Measurements from ENCODE around the gene WDHD1. TPM values are rescaled to one million over a fixed set of nuclear protein-coding genes. Genes with fewer than 3 reads are reported as not detected.
"Not testable (repeated sequence)": the region's sequence is repeated elsewhere in the genome, so short reads cannot be mapped to it uniquely, and the experiment has no call there.

WDHD1 gene
- total and polyA plus RNA-seq, 2 of the 8 experiments (the other 6 are each of a cell fraction or from before 2014, with no cell fraction given): 17.8 to 87.9 TPM

- H3K18ac ChIP-seq (ENCODE audit: extremely low read depth, low read length); H2BK20ac ChIP-seq (ENCODE audit: low read length); H3K27ac ChIP-seq (ENCODE audit: low read depth, low read length); H3K14ac ChIP-seq (ENCODE audit: insufficient read length); H3K9me3 ChIP-seq (ENCODE audit: insufficient read depth in 2 of 2, low read depth in 1 of 2, low read length in 1 of 2); H3K9ac ChIP-seq (replicated peaks in 1 of 4; ENCODE audit: extremely low read depth in 1 of 4, low read depth in 3 of 4, low read length in 3 of 4); H3K23ac ChIP-seq (ENCODE audit: insufficient read length); FAIRE-seq; H4K91ac ChIP-seq (replicated peaks; ENCODE audit: insufficient read length, low read length); H2AK5ac ChIP-seq (ENCODE audit: low read depth, low read length); H2BK12ac ChIP-seq (ENCODE audit: low read depth, low read length); H4K5ac ChIP-seq (ENCODE audit: insufficient read length, low read depth, low read length); H2BK120ac ChIP-seq (replicated peaks; ENCODE audit: low read depth, low read length); H4K8ac ChIP-seq (ENCODE audit: extremely low read depth, insufficient read depth, low read length); DNase-seq (ENCODE audit: low read depth in 1 of 2, low spot score in 2 of 2); H3K56ac ChIP-seq (replicated peaks; ENCODE audit: insufficient read length, low read depth, low read length); POLR2A ChIA-PET (ENCODE audit: partially characterized antibody); CTCF ChIA-PET (ENCODE audit: partially characterized antibody); H3K23me2 ChIP-seq (ENCODE audit: low read depth, low read length); H3K4ac ChIP-seq (replicated peaks; ENCODE audit: insufficient read length, low read depth, low read length); H3K79me2 ChIP-seq (ENCODE audit: control insufficient read depth in 1 of 2, insufficient read depth in 2 of 2, low read length in 2 of 2); H4K20me1 ChIP-seq (replicated peaks in 1 of 2; ENCODE audit: control insufficient read depth in 1 of 2, insufficient read depth in 2 of 2, low read length in 2 of 2); H3K4me1 ChIP-seq (replicated peaks in 1 of 4; ENCODE audit: control insufficient read depth in 3 of 4, insufficient read depth in 4 of 4, low read length in 3 of 4); H2AFZ ChIP-seq (ENCODE audit: low read length); H3K4me3 ChIP-seq (ENCODE audit: extremely low read depth in 1 of 4, insufficient read depth in 2 of 4, low read depth in 3 of 4, low read length in 4 of 4); H3K36me3 ChIP-seq (ENCODE audit: control insufficient read depth in 2 of 4, insufficient read depth in 4 of 4, low read length in 3 of 4); H3K79me1 ChIP-seq (ENCODE audit: low read depth, low read length); H3K27me3 ChIP-seq (replicated peaks in 1 of 4; ENCODE audit: control insufficient read depth in 3 of 4, extremely low read depth in 1 of 4, insufficient read depth in 3 of 4, low read length in 3 of 4); H2BK15ac ChIP-seq (ENCODE audit: low read length); H2BK5ac ChIP-seq (ENCODE audit: low read depth, low read length); H3K4me2 ChIP-seq (ENCODE audit: insufficient read depth in 1 of 2, low read depth in 2 of 2, low read length in 2 of 2): not testable (repeated sequence)
- 89% methylated on average over 5 of the region's 5 CpGs; no CpG with 5 or more reads in 1 of the 2 experiments for WGBS, 2 experiments (ENCODE audit: extremely low coverage in 1 of 2, insufficient coverage in 1 of 2, insufficient read length in 1 of 2, insufficient replicate concordance in 2 of 2, low coverage in 1 of 2, low lambda C conversion rate in 2 of 2, missing lambda C conversion rate in 1 of 2)
Measured at GRCh38 chr14:54926570-54926969, 100.3 kb downstream of the WDHD1 start.

Measured in H1 (cell line).